TTC549 (cell line): Measurements from ENCODE around the gene MCF2L.

ENCODE experiments used
- FAIRE-seq: peaks from 2 replicates; lab custom pipeline; 2012; peaks lifted over from hg19 to GRCh38; lab: Jason Lieb, UNC

The MCF2L gene

DNA sequence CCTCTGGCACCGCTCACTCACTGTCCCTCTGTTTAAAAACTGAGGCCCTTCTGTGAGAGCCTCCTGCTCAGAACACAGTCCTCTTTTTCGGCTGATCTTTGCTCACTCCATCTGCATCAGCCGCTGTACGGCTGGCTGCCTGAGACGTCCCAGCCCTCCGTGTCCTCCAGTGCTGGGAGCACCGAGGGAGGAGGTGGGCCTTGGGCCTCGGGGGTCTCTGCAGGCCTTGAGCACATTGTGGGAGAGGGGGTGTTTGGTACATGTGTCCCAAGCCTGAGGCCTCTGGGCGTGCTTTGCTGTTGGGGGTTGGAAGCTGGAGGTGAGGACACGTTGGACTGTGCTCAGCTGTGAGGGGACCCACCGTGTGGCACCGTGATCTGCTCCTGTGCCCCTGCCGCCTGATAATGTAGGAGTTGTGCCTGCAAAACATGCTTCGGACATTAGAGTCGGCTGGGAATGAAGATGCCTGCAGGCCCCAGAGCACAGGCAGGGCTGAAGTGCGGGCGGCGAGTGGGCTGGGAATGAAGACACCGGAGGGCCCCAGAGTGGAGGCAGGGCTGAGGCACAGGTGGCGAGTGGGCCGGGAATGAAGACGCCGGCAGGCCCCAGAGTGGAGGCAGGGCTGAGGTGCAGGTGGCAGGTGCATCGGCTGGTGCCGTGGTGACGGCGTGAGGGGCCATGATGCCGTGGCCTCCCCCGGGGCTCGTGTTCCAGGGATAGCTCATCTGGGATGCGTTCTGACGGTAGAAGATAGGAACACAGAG lies 30.6 kb downstream of the MCF2L start:
- FAIRE-seq, result no peak

DNA sequence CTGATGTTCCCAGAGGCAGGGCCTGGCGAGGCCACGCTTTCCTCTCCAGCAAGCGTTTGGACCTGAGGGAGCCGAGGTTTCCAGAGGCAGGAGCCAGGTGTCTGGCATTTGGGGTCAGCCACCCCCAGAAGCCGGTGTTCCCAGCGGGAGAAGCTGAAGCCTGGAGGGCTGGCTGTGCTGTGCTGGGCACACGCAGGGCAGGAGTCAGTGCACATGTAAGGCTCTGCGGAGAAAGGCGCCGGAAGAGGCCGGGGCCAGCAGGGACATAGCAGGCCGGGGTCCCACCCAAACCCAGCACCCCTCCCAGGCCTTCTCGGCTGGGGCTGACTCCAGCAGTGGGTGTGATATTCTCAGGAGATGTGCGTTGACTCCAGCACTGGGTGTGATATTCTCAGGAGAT lies 31.6 kb downstream of the MCF2L start:
- no peak for FAIRE-seq

DNA sequence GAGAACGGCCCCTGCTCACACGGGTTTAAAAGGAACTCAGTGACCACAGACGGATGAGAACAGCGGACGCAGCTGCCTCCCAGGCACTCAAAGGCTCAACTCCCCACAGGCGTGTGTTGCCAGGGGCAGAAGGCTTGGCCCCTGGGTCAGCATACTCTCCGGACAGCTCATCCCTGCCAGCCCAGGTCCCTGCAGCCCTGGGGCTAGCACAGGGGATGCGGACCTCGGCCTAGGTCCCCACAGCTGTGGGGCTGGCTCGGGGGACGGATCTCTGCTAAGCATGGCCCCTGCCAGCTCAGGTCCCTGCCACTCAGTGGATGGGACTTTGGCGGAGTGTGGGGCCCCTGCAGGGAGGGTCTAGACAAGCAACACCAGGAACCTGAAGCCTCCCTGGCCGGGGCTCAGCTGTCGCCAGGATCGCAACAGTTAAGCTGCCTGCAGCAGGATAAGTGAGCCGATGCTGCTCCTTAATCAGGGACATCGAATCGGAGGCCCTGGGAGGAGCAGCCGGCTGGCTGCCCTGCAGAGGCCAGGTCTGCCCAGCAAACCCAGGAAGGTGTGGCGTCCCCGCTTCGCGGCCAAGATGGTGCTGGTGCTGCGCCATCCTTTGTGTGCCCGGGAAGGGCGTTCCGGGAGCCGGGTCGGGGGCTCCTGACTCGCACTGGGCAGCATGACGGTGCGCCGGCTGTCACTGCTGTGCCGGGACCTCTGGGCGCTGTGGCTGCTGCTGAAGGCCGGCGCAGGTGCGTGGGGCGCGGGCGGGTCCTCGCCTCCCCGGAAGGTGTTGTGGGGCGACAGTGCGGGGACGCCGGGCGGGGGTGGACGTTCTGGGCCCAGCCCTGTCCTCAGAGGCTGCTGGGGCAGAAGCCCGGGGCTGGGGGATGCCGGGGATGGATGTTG lies 32.5 kb downstream of the MCF2L start:
- FAIRE-seq, result no peak

DNA sequence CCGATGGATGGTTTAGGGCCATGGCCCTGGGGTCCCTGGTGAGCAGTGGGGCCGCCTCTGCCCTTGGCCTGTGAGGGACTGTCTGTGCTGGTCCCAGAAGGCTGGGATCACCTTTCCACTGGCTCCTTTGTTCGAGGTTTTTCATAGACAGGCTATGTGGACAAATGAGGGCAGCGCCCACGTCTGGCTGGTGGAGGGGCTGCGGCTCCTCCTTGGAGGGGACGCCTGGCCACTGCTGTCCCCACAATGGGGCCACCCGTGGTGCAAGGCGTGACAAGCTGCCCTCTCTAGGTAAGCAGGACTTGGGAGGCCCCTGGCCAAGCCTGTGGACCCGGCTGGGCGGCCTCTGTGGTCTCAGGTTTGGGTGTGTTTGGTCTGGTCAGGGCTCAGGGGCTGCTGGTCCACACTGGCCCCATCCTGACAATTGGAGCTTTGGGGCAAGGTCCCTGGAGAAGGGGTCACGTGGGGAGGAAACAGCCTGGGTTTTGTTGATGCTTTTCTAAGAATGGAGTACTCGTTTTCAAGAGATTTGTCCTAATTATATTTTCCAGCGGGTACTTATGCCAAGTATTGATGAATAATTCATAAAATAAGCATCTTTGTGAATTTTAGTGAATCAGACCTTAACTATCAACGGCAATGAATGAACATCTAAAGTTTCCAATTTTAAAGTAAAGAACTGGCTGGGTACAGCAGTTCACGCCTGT lies 33.3 kb downstream of the MCF2L start:
- FAIRE-seq, result no peak

DNA sequence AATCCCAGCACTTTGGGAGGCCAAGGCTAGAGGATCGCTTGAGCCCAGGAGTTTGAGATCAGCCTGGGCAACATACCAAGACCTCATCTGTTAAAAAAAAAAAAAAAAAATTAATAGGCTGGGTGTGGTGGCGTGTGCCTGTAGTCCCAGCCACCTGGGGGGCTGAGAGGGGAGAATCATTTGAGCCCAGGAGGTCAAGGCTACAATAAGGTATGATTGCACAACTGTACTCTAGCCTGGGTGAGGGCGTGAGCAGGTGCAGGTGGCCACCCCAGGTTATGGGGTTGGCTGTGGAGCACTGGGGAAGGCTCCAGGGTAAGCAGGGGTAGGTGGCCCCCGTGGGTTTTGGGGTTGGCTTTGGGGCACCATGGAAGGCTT lies 33.9 kb downstream of the MCF2L start:
- no peak for FAIRE-seq

DNA sequence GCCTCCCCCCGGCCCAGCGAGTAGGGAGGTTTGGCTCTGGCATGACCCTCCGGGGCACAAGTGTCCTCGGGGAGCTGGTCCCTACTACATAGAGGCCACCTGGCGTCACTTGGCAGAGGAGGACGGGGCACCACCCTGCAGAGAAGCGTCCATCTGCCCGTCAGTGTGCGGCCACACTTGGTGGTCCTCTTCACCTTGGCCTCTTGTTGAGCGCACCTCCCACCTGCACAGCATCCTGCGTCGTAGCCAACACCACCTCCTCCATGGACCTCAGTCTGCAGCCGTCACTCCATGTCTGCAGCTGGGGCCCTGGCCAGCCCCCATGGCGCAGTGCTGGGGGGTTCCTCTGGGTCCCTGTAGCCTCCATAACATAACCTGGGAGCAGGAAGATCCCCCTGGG lies 35.1 kb downstream of the MCF2L start:
- FAIRE-seq, result no peak

DNA sequence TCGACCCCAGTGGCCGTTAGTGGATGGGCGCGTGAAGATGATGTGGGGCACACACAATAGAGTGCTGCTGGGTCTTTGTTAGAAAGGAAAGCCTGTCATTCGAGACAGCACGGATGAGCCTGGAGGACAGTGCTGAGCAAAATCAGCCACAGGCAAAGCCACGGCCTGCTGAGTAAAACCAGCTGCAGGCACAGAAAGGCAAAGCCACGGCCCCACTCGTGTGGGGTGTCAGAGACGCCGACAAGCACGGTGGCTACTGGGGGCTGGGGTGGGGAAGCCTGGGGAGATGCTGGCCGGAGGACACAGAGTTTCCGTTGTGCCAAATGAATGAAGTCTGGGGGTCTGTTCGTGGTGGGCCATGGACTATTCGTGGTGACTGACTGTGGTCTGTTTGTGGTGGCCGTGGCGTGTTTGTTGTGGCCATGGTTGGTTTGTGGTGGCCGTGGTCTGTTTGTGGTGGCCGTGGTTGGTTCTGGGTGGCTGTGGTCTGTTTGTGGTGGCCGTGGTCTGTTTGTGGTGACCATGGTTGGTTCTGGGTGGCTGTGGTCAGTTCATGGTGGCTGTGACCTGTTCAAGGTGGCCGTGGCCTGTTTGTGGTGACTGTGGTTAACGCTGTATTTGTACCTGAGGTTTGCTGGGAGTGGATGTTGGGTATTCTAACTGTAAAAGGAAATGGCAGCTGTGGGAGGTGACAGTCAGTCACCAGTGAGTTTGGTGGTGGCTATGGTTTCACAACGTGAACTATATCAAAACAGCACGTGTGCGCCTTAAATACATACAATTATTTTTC lies 36.3 kb downstream of the MCF2L start:
- no peak for FAIRE-seq

DNA sequence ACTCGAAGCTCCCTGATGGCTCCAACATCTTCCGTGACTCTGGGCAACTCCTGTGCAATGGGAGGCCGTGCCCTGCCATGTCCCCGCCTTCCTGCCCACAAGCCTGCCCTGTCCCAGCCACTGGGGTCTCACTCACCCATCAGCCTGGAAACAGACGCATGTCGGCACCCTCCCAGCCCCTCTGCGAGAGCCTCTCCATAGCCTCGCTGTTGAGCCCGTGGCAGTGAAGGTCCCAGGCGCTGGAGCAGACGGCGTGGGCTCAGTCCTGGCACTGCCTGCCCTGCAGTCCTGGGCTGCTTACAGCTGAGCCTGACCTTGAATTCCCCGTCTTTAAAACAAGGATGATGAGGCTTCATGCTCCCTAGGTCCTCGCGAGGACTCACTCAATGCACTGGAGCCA lies 37.0 kb downstream of the MCF2L start:
- FAIRE-seq, result no peak

DNA sequence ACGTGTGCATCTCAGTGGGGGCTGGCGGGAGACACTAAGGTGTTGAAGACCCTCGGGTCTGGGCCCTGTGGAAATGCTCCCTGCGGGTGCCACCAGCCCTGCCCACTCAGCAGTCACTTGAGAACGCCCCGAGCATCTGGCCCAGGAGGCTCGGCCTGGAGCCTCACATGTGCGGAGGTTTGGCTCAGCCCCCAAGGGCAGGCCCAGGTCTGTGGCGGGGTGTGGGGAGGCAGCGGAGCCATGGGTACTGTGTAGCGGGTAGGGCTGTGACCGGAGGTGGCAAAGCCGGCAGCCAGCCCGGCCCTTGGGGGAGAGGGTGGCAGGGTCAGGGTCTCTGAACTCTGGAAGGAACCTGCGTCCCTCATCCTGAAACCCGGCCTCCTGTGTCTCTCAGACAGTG lies 37.6 kb downstream of the MCF2L start:
- no peak for FAIRE-seq

DNA sequence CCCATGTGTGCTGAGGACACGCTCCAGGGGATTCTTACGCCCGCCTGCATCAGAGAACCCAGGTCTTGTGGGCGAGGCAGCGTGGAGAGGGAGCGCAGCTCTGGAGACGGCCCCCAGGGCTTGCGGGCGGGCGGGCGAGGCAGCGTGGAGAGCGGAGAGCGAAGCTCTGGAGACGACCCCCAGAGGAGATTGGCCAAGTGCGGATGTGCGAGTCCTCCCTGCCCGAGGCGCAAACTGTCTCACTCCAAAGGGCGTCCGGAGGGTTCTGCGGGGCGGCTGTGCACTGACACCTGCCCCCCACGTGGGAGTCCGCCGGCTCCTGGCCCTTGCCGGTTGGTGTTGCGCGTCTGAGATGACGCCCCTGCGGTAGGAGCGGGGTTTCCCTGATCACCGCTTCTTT lies 39.8 kb downstream of the MCF2L start:
- no peak for FAIRE-seq

DNA sequence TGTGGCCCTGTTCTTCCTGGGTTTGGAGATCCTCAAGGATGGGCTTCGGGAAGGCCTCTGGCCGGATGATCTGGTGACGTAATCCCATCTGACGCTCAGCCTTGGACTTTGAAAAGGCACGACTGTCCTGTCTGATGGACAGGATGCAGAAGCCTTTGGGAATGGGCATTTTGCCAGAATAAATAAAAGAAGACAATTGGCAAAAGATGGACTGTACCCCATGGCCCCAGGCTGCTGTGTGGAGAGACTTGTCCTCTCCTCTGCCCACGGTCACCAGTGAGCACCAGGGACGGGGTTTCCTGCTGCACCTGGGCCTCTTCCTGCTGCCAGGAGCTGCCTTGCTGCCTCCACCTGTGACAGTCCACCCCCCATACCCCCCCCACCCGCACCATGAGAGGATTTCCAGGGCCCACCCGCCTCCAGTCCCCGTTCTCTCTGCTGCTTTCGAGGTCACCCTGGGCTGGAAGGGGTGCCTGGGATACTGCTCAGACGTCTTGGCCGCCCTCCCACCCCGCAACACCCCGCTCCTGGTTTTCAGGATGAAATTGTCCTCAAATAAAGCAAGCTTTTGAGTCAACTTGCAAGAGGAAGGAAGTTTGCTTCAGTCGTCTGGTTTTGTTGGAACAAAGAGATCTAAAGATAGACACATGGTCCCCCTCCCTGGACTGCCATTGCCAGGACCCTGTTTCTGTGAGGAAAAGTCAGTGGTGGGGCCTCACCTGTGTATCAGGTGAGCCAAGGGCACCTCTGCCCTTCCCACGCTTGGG lies 40.9 kb downstream of the MCF2L start:
- FAIRE-seq, result no peak

DNA sequence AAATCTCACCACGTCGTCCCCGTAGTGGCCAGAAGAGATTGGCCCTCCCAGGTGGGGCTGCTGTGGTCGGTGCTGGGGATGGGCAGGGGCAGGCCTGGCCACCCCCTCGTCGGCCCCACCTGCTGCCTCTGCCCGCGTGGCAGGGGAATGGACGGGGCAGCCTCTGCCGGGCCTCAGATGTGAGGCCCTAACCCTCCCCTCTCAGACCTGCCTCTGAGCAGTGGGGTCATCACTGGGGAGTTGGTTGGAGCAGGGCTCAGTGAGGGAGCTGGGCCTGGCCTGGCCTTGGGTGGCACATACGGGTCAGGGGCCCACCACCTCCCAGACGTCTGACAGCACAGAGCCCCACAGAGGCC lies 41.5 kb downstream of the MCF2L start:
- FAIRE-seq, result no peak

DNA sequence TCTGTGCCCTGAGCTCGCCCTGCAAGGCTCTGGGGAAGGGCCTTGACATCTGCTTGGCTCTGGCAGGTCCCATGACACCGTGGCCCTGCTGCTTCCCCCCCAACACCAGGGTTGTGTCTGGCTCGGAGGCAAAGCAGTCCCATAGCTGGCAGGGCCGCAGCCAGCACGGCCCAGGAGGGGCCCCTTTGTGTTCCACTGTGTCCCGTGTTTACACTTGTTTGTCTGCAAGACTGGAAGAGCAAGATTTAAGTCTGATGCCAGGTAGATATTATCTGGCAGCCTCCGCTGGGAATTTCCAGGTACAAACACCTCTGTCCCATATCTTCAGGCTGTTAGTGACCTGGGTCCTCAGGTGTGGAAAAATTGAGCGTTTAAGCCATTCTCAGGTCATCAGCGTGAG lies 44.3 kb downstream of the MCF2L start:
- FAIRE-seq, result no peak

DNA sequence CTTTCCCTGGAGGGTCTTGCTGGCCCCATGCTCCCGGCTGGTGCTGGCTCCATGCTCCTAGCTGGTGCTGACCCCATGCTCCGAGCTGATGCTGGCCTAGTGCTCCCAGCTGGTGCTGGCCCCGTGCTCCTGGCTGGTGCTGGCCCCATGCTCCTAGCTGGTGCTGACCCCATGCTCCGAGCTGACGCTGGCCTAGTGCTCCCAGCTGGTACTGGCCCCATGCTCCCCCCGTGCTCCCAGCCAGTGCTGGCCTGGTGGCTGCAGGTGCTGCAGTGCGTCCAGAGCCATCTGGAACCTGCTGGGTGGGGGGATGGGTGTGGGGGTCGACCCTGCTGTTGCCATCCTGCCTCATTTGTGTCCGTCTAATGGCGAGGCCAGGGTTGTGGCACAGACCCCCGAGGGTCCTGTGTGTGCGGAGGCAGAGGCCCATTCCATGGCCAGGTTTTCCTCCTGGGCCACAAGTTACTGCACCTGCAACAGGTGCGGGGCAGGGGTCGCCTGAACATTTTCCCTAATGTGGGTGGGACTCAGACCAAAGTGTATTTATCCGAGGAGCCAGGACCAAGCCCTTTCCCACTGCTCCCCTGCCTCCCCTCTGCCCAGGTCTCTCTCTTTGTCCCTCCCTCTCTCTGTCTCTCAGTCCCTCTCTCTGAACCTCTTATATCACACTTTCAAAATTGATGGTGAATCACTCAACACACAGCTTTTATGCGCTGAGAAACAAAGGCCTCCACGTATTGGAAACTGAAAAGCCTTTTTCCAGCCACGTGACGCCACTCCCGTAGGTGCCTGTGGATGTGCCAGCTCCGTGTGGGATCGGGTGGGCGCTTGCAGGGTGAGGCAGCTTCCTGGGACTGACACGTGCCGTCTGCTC lies 45.1 kb downstream of the MCF2L start:
- no peak for FAIRE-seq

DNA sequence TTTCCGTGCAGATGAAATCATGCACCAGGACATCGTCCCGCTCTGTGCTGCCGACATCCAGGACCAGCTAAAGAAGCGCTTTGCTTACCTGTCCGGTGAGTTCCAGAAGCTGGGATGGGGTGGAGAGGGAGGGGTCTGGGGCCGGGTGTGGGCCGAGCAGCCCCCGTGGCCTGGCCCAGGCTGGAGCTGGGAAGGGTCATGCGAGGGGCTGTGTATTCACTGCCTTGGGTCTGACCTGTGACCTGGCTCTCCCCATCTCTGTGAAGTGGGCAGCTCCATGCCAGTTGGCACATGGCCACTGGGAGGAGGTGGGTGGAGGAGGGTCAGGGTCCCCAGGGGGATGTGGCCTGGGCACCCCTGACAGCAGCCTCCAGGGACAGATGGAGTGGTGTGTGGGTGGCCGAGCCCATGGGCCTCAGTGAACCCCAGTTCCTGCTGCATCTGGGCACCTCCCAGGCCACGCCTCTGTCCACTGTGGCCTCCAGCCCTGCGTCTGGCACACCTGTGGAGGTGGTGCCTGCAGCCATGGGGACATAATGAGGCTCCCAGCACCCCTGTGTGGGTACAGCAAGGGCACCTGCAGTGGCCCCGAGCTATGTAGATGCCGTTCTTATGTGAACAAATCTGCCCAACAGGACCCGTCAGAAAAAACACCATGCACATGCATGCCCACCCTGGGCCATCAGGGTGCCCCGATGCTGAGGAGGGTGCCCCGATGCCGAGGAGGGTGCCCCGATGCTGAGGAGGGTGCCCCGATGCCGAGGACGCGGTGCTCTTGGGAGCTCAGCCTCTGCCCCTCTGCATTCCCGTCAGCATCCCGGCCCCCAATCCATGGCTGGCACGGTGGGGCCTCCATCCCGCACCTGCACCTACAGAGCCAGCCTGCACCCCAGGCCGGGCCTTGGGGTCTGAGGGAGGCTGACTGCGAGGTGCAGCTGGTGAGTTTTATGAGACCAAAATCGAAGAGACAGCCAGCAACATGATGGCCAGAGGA lies 46.0 kb downstream of the MCF2L start:
- FAIRE-seq, result no peak

DNA sequence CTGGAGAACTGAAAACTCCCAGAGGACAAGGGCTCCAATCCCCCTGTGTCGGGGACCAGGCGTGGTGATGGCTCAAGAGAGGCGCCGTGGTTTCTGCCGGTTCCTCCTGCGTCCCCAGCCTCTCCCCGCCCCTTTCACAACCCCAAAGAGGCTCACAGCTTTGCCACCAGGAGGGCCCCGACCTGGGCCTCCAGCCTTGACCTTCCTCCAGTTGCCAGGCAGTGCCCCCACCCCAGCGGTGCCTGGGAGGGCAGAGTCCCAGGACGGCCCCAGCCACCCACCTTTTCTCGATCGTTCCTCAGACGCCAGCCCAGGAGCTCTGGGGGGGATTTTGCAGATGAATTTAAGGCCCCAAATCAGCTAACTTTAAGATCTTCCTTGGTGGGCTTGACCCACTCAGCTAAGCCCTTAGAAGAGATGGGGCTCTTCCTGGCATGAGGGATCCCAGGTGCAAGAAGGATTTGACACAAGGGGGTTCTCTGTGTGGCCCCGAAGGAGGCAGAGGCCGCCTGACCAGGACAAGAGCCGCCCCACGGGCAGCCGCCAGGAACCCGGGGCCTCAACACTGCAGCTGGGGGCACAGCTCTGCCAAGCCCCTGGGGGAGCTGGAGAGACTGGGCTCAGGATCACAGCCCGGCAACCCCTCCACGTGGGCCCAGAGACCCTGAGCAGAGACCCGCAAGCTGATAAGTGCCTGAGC lies 47.0 kb downstream of the MCF2L start:
- FAIRE-seq, result no peak

DNA sequence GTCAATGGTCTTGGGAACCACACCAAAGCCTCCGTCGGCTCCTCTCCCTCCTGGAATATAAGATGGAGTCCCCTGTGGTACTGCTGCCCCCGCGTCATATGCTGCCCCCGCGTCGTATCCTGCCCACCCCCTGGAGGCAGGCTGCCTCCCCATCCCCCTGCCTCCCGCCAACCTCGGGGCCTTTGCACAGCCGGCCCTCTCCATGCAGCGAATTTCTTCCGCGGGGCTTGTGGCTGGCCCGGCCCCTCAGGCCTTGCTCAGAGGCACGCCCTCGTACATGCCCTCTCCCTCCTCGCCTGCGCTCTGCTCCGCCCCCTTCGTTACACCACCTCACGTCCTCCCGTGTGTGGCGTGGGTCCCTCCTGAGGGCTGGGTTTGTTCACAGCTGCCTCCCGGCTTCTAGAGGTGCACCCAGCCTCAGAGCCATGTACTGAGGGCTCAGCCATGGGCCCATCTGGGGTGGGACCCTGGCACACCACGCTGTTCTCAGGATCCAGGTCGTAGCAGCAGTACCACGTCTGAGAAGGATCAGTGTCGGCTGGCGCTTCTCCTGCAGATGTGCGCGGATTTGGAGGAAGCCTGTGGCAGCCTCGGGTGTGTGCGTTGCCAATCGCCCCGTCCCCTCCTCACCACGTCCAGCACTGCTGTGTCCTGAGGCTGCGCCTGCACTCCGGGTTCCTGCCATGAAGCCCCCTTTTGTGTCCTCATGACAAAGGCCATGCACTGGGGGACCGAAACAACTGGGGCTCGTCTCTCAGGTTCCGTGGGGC lies 47.7 kb downstream of the MCF2L start:
- FAIRE-seq, result no peak
